Pancreas (tissue), 10 donors: ENCODE measurements around the gene RUNDC1. TPM values are rescaled to one million over a fixed set of nuclear protein-coding genes. Genes with fewer than 3 reads are reported as not detected.
A peak's percentile ranks its signal among the peaks of the same experiment; 100 is the strongest.
"Not testable (repeated sequence)": the region's sequence is repeated elsewhere in the genome, so short reads cannot be mapped to it uniquely, and the experiment has no call there.

ENCODE experiments used
- ATAC-seq, 4 donors: fragments of 200-7000 bp; cut with Tn5 transposase; one replicate each; pipeline versions ENCODE4 v1.8.0 to v1.9.1; 2020; ENCODE audit warnings: mild to moderate bottlenecking in 4 of 4, moderate library complexity in 4 of 4
- DNase-seq, 6 donors: peaks; one replicate each; pipeline ENCODE4 v3.0.0-alpha.2; 2020
- FAIRE-seq: peaks from 2 replicates; lab custom pipeline; 2012; peaks lifted over from hg19 to GRCh38; lab: Jason Lieb, UNC
- H3K27ac ChIP-seq, 4 donors: fragments of 200-600 bp; sonication (generic); 1 replicate in 3 of 4; 2 replicates in 1 of 4; pipeline versions ENCODE4 v1.5.0 to v1.8.0; 2020
- H3K27me3 ChIP-seq, 4 donors: fragments of 200-600 bp; one replicate each; pipeline ENCODE4 v1.8.0; 2021
- H3K36me3 ChIP-seq, 3 donors: fragments of 200-600 bp; sonication (generic) in 1 of 3; one replicate each; pipeline versions ENCODE4 v1.5.0 to v1.8.0; 2020 to 2021
- H3K4me1 ChIP-seq, 3 donors: fragments of 200-600 bp; one replicate each; pipeline ENCODE4 v1.8.0; 2021
- H3K4me3 ChIP-seq, 4 donors: fragments of 200-600 bp; sonication (generic) in 2 of 4; one replicate each; pipeline versions ENCODE4 v1.5.0 to v1.8.0; 2020 to 2021
- H3K9me3 ChIP-seq, 4 donors: fragments of 200-600 bp; one replicate each; pipeline ENCODE4 v1.8.0; 2021
- WGBS, 2 donors: extraction: QIAGEN DNeasy Blood & Tissue Kit; methylation state at CpG; one replicate each; pipeline ENCODE4 v1.1.7; 2013; 5-methylcytosine and 5-hydroxymethylcytosine counted together
- intact Hi-C, 3 donors: fragments of 100-400 bp; cut with DNase I; formaldehyde crosslinking; loops; one replicate each; pipeline versions ENCODE4 v1.11.1 to v1.14.2; 2022
- polyA plus RNA-seq, 2 donors: library from polyadenylated mRNA; stranded (reverse); fragments of 200-250 nt; gene quantifications; one replicate each; pipeline ENCODE4 v1.2.3, GENCODE V29; 2013
- total RNA-seq, 6 donors: library from RNA; stranded (reverse); fragmentation: NEBNext Ultra II Directional in 4 of 6; extraction: Animal tissue kit (Norgen Biotek cat#: 25700) in 4 of 6; gene quantifications; one replicate each; pipeline versions ENCODE4 v1.2.1 to v1.2.4, GENCODE V29; 2021 to 2023
- TF ChIP-seq, protein P1 (sequence below), 4 donors: fragments of 200-600 bp; sonication (generic) in 3 of 4; IDR thresholded peaks; one replicate each; pipeline versions ENCODE4 v1.5.0 to v1.8.0; 2021; ENCODE audit warnings: antibody characterized with exemption in 4 of 4
- donor health status: healthy with polysubstance abuse.
- donor health status: DM: no; HTN: no; CAD: no; lungs with moderate emphysema.
- donor health status: DM: no; HTN: no; CAD: no.
- donor health status: control.
- donor health status: control.
- donor health status: Bipolar disorder and iron deficiency.
- donor health status: DM: yes; HTN: yes; CAD: no.
- donor health status: DM: no; HTN: no; CAD: no.
- donor health status: DM: no; HTN: no; CAD: no.
- donor health status: DM: yes; HTN: yes; CAD: no.

The RUNDC1 gene
- total and polyA plus RNA-seq, 8 donors: 6.3 to 12.1 (median 8.7) TPM

DNA sequence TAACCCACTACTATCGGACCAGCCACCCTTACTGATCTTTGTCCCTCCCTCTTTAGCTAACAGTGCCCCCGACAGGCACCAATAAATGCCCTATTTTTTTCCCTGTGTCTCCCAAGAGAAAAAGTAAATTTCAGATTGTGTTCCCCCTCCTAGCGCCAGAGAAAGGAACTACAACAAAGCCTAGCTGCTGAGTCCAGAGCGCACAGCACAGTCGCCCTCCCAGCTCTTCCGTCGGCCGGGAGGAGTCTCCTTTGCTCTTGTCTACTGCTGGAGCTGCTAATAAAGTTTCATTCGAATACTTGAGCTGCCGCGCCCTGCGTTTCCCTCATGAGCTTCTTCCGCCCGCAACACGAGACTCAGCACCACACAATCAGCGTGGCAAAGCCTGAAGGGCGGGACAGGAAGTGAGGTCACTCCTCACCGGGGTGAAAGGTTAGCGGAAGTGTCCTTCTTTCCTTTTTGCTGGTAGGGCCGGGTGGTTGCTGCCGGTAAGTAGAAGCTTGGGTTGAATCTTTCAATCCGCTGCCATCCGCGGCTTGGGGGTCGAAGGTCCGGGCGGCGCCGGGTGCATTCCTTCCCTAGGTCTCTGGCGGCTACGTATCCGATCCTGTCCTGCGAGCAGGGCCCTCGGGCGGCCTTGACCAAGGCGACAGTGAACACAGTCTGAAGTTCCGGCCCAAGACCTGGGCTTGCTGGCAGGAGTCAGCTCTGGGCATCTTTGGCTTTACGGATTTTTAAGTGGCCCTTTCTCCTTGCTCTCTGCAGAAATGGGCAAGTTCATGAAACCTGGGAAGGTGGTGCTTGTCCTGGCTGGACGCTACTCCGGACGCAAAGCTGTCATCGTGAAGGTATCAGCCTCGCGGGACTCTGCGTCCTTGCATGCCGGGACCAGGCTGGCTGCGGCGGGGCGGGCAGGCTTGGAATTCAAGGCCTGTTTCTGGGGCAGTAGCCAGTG, 17.9 kb downstream of the RUNDC1 start, which contains the start of gene RPL27:
TSS of gene RPL27 (plus strand) at position 436 of the 955 bp plus-strand sequence. CDS start at position 768, 332 bp downstream.
- peak within 1 kb of the TSS; percentile 66 to 84 (median 78) for H3K4me3 ChIP-seq
- H3K9me3 ChIP-seq: no peaks in the 10 kb centered on the region
- DNase-seq (peak; percentile 90 to 99 (median 98)), FAIRE-seq (peak; percentile 97), ATAC-seq (peak; percentile 94 to 97 (median 96))
- 0 to 1% methylated on average over 49 of the region's 49 CpGs for WGBS, 2 donors
- H3K4me1 ChIP-seq: peaks cover 11 to 18% (median 14%) of the 10 kb centered on the region in 3 donors
- TF ChIP-seq, protein P1, sequence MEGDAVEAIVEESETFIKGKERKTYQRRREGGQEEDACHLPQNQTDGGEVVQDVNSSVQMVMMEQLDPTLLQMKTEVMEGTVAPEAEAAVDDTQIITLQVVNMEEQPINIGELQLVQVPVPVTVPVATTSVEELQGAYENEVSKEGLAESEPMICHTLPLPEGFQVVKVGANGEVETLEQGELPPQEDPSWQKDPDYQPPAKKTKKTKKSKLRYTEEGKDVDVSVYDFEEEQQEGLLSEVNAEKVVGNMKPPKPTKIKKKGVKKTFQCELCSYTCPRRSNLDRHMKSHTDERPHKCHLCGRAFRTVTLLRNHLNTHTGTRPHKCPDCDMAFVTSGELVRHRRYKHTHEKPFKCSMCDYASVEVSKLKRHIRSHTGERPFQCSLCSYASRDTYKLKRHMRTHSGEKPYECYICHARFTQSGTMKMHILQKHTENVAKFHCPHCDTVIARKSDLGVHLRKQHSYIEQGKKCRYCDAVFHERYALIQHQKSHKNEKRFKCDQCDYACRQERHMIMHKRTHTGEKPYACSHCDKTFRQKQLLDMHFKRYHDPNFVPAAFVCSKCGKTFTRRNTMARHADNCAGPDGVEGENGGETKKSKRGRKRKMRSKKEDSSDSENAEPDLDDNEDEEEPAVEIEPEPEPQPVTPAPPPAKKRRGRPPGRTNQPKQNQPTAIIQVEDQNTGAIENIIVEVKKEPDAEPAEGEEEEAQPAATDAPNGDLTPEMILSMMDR (IDR thresholded peaks at IDR 0.05): peak; percentile 83 to 91 (median 88)
- intact Hi-C loops: no loop called here
- H3K27ac ChIP-seq: peak within 1 kb of the TSS; percentile 86 to 91 (median 88)
- H3K27me3 ChIP-seq: no peaks in the 10 kb centered on the region
- H3K36me3 ChIP-seq: peaks cover 0 to 32% (median 17%) of the 10 kb centered on the region in 3 donors

- WGBS, 2 donors: 5 to 10% methylated on average over 10 of the region's 10 CpGs
- no peaks in the 10 kb centered on the region for H3K9me3 ChIP-seq
- ATAC-seq (no peak), DNase-seq (peak in 1 of 6 donors; percentile 19), FAIRE-seq (no peak)
- H3K36me3 ChIP-seq: peaks cover 0 to 35% (median 20%) of the 10 kb centered on the region in 3 donors
- H3K27me3 ChIP-seq: no peaks in the 10 kb centered on the region
- intact Hi-C loops: no loop called here
- TF ChIP-seq, protein P1 (IDR thresholded peaks at IDR 0.05): no peak
- peak overlapping the region; percentile 86 to 91 (median 88) for H3K27ac ChIP-seq
- peak overlapping the region; percentile 66 to 84 (median 78) for H3K4me3 ChIP-seq
- H3K4me1 ChIP-seq: peaks cover 11 to 18% (median 14%) of the 10 kb centered on the region in 3 donors
Observed at GRCh38 chr17:42999003-42999525, 18.7 kb downstream of the RUNDC1 start.

- not testable (repeated sequence) for H3K9me3 ChIP-seq, H3K27me3 ChIP-seq, FAIRE-seq, H3K4me3 ChIP-seq, H3K27ac ChIP-seq, ATAC-seq
- Histone ChIP-seq H3K36me3 (peaks cover 0 to 35% (median 20%) of the 10 kb centered on the region in 3 donors), H3K4me1 (peaks cover 11 to 18% (median 14%) of the 10 kb centered on the region in 3 donors)
- peak in 2 of 6 donors; percentile 30 to 39 for DNase-seq
- intact Hi-C loops: loop anchor here in 1 of 3 donors (10.0 kb wide), 1 partner anchor 214 kb away; the partner anchor contains the start of gene TMEM106A
- 90 to 94% methylated on average over 13 of the region's 13 CpGs for whole genome bisulfite sequencing, 2 donors
Observed at GRCh38 chr17:43000894-43001293, 20.5 kb downstream of the RUNDC1 start.

GRCh38 chr17:43003542-43004172, 23.3 kb downstream of the RUNDC1 start:
- Histone ChIP-seq H3K27me3 (no peaks in the 10 kb centered on the region), H3K4me3 (no peak overlapping the region), H3K4me1 (peaks cover 5 to 22% (median 7%) of the 10 kb centered on the region in 3 donors), H3K27ac (no peak overlapping the region), H3K36me3 (peaks cover 0 to 35% (median 20%) of the 10 kb centered on the region in 3 donors), H3K9me3 (no peaks in the 10 kb centered on the region)
- FAIRE-seq: no peak
- peak in 2 of 6 donors; percentile 21 to 25 for DNase-seq
- TF ChIP-seq, protein P1 (IDR thresholded peaks at IDR 0.05): no peak
- intact Hi-C loops: loop anchor here in 1 of 3 donors (10.0 kb wide), 1 partner anchor 211 kb away; the partner anchor contains the start of gene TMEM106A
- 79 to 80% methylated on average over 5 of the region's 5 CpGs for WGBS, 2 donors
- ATAC-seq: no peak
